Liver (tissue), 9 donors: ENCODE data around the gene MYBPH. TPM values are rescaled to one million over a fixed set of nuclear protein-coding genes. Genes with fewer than 3 reads are reported as not detected.

Experiments used
- DNase-seq: peaks from one replicate; pipeline ENCODE4 v3.0.0-alpha.2; 2017; ENCODE audit warnings: low spot score
- H3K27ac ChIP-seq, 2 donors: one replicate each; pipeline ENCODE4 v1.7.0; 2013; ENCODE audit warnings: inconsistent platforms in 2 of 2, low read length in 2 of 2, control low read depth in 1 of 2, low read depth in 1 of 2, mild to moderate bottlenecking in 1 of 2
- H3K27me3 ChIP-seq, 4 donors: one replicate each; pipeline versions ENCODE4 v1.6.1 to v1.7.0; 2013; ENCODE audit warnings: low read length in 3 of 4, inconsistent platforms in 1 of 4, mild to moderate bottlenecking in 1 of 4, moderate library complexity in 1 of 4; ENCODE audit not compliant: control insufficient read depth in 4 of 4, insufficient read depth in 4 of 4
- H3K36me3 ChIP-seq, 4 donors: one replicate each; pipeline versions ENCODE4 v1.6.1 to v1.7.0; 2013; ENCODE audit warnings: low read length in 3 of 4, mild to moderate bottlenecking in 3 of 4, low read depth in 1 of 4, moderate library complexity in 1 of 4; ENCODE audit not compliant: control insufficient read depth in 4 of 4, insufficient read depth in 3 of 4
- H3K4me1 ChIP-seq, 4 donors: one replicate each; pipeline versions ENCODE4 v1.6.1 to v1.7.0; 2013; ENCODE audit warnings: low read length in 3 of 4, mild to moderate bottlenecking in 3 of 4, moderate library complexity in 1 of 4; ENCODE audit not compliant: control insufficient read depth in 4 of 4, insufficient read depth in 4 of 4
- H3K4me3 ChIP-seq, 3 donors: one replicate each; pipeline versions ENCODE4 v1.6.1 to v1.7.0; 2013; ENCODE audit warnings: low read length in 3 of 3, control low read depth in 1 of 3, low read depth in 1 of 3, mild to moderate bottlenecking in 1 of 3
- H3K9ac ChIP-seq, 2 donors: one replicate each; pipeline ENCODE4 v1.7.0; 2013; ENCODE audit warnings: low read length in 2 of 2, mild to moderate bottlenecking in 2 of 2, moderate library complexity in 2 of 2, control low read depth in 1 of 2, low read depth in 1 of 2
- H3K9me3 ChIP-seq, 4 donors: one replicate each; pipeline versions ENCODE4 v1.6.1 to v1.7.0; 2013; ENCODE audit warnings: low read length in 3 of 4; ENCODE audit not compliant: control insufficient read depth in 4 of 4
- EGR1 ChIP-seq, 2 donors: IDR thresholded peaks; 2 replicates each; pipeline ENCODE4 v1.6.1; 2016 to 2018; ENCODE audit warnings: antibody characterized with exemption in 2 of 2, low read depth in 2 of 2
- FOXA1 ChIP-seq: IDR thresholded peaks from 2 replicates; pipeline ENCODE4 v1.6.1; 2016; ENCODE audit warnings: antibody characterized with exemption
- FOXA2 ChIP-seq: IDR thresholded peaks from 2 replicates; pipeline ENCODE4 v1.6.1; 2016; ENCODE audit warnings: antibody characterized with exemption
- GABPA ChIP-seq, 2 donors: IDR thresholded peaks in 1 of 2; conservative IDR thresholded peaks in 1 of 2; 2 replicates each; pipeline ENCODE4 v1.6.1; 2016; ENCODE audit warnings: antibody characterized with exemption in 2 of 2, mild to moderate bottlenecking in 1 of 2, moderate library complexity in 1 of 2
- HNF4A ChIP-seq, 2 donors: conservative IDR thresholded peaks; 2 replicates each; pipeline ENCODE4 v1.6.1; 2016; ENCODE audit warnings: antibody characterized with exemption in 2 of 2, mild to moderate bottlenecking in 2 of 2
- HNF4G ChIP-seq: IDR thresholded peaks from 2 replicates; pipeline ENCODE4 v1.6.1; 2016; ENCODE audit warnings: antibody characterized with exemption
- JUND ChIP-seq, 2 donors: IDR thresholded peaks; 2 replicates each; pipeline ENCODE4 v1.6.1; 2016; ENCODE audit warnings: antibody characterized with exemption in 2 of 2
- MAX ChIP-seq: IDR thresholded peaks from 2 replicates; pipeline ENCODE4 v1.6.1; 2016; ENCODE audit warnings: antibody characterized with exemption
- NR2F2 ChIP-seq: IDR thresholded peaks from 2 replicates; pipeline ENCODE4 v1.6.1; 2016; ENCODE audit warnings: antibody characterized with exemption
- RAD21 ChIP-seq, 2 donors: IDR thresholded peaks; 2 replicates each; pipeline ENCODE4 v1.6.1; 2016; ENCODE audit warnings: antibody characterized with exemption in 2 of 2, mild to moderate bottlenecking in 2 of 2
- REST ChIP-seq: IDR thresholded peaks from 2 replicates; pipeline ENCODE4 v1.6.1; 2016; ENCODE audit warnings: antibody characterized with exemption, mild to moderate bottlenecking
- RXRA ChIP-seq, 2 donors: IDR thresholded peaks; 2 replicates each; pipeline ENCODE4 v1.6.1; 2017 to 2018; ENCODE audit warnings: antibody characterized with exemption in 2 of 2, mild to moderate bottlenecking in 1 of 2
- SP1 ChIP-seq: IDR thresholded peaks from 2 replicates; pipeline ENCODE4 v1.6.1; 2018; ENCODE audit warnings: antibody characterized with exemption, mild to moderate bottlenecking
- TAF1 ChIP-seq: conservative IDR thresholded peaks from 2 replicates; pipeline ENCODE4 v1.6.1; 2016; ENCODE audit warnings: antibody characterized with exemption, mild to moderate bottlenecking
- YY1 ChIP-seq: IDR thresholded peaks from 2 replicates; pipeline ENCODE4 v1.6.1; 2016; ENCODE audit warnings: antibody characterized with exemption, mild to moderate bottlenecking
- ZBTB33 ChIP-seq: IDR thresholded peaks from 2 replicates; pipeline ENCODE4 v1.6.1; 2016; ENCODE audit warnings: antibody characterized with exemption
- WGBS: extraction: QIAGEN DNeasy Blood & Tissue Kit; methylation state at CpG from one replicate; pipeline ENCODE4 v1.1.7; 2013; 5-methylcytosine and 5-hydroxymethylcytosine counted together
- polyA plus RNA-seq, 2 donors: library from polyadenylated mRNA; stranded (reverse) in 1 of 2; unstranded in 1 of 2; fragments of 200-250 nt in 1 of 2; fragments of >200 nt in 1 of 2; fragmentation: Nextera tagmentation in 1 of 2; extraction: Ambion mirVana in 1 of 2; gene quantifications; one replicate each; pipeline versions ENCODE4 v1.2.1 to v1.2.3, GENCODE V29; 2013 to 2015
- total RNA-seq, 2 donors: library from RNA; depleted of rRNA; stranded (reverse); fragments of >200 nt; gene quantifications; one replicate each; pipeline ENCODE4 v1.2.3, GENCODE V29; 2014
- TF ChIP-seq, protein P1 (sequence below): IDR thresholded peaks from 2 replicates; pipeline ENCODE4 v1.6.1; 2016; ENCODE audit warnings: antibody characterized with exemption
- TF ChIP-seq, protein P2 (sequence below): fragments of 150-350 bp; IDR thresholded peaks from 2 replicates; pipeline ENCODE4 v1.5.1; 2017; ENCODE audit warnings: improper control_type of control experiment, low read depth, low read length; ENCODE audit not compliant: missing input control
- donor health status: healthy.
- donor health status: healthy.
- donor health status: healthy.
- donor health status: healthy.
- donor health status: healthy.

Gene MYBPH
- total and polyA plus RNA-seq, 4 donors, result 0.09 TPM; not detected in 3

DNA sequence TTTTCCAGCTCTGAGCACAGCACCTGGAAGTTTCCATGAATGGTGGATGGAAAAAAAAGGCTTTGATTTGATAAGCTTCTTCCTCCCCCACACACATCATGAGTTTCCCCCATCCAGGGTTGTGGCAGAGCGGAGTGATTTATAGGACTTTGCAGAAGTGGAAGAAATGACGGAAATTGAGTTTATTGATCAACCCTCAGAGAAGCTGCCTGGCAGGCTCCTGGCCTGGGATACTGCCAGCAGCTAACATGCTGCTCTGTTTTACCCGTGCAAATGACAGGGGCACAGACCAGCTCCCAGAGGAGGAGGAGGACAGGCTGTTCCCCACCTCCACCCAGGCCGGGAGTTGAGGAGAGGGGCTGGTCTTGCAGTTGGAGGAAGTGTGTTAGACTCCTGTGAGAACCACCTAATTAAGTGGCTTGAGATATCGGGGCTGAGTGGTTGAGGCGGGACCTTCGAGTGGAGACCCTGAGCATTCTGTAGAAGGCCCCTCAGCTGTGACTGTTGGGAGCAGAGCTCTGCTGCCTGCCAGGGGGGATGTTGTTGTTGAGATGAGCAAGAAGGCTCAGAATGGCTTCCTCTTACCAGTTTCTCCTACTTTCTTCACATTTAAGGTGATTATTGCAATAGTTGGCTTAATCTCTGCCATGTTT is 26.3 kb downstream of the MYBPH start:
- Histone ChIP-seq H3K9me3 (no peaks in the 10 kb centered on the region), H3K27me3 (no peaks in the 10 kb centered on the region), H3K9ac (no peak overlapping the region), H3K4me1 (no peaks in the 10 kb centered on the region), H3K27ac (no peak overlapping the region), H3K4me3 (no peak overlapping the region), H3K36me3 (no peaks in the 10 kb centered on the region)
- WGBS, result 61% methylated on average over 7 of the region's 7 CpGs
- TF ChIP-seq, protein P1, sequence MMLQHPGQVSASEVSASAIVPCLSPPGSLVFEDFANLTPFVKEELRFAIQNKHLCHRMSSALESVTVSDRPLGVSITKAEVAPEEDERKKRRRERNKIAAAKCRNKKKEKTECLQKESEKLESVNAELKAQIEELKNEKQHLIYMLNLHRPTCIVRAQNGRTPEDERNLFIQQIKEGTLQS, result no peak
- TF ChIP-seq HNF4A (conservative IDR thresholded peaks at IDR 0.05) (no peak), RAD21 (IDR thresholded peaks at IDR 0.05) (no peak), JUND (IDR thresholded peaks at IDR 0.05) (no peak), FOXA1 (no peak), YY1 (no peak), MAX (no peak), TAF1 (no peak), GABPA (IDR thresholded peaks at IDR 0.05 in 1 of 2, conservative IDR thresholded peaks at IDR 0.05 in 1 of 2) (no peak)
- no peak for DNase-seq

- Histone ChIP-seq H3K9ac (no peak overlapping the region), H3K27me3 (no peaks in the 10 kb centered on the region), H3K4me1 (no peaks in the 10 kb centered on the region), H3K27ac (no peak overlapping the region), H3K9me3 (no peaks in the 10 kb centered on the region), H3K4me3 (no peak overlapping the region), H3K36me3 (no peaks in the 10 kb centered on the region)
- TF ChIP-seq, protein P2, sequence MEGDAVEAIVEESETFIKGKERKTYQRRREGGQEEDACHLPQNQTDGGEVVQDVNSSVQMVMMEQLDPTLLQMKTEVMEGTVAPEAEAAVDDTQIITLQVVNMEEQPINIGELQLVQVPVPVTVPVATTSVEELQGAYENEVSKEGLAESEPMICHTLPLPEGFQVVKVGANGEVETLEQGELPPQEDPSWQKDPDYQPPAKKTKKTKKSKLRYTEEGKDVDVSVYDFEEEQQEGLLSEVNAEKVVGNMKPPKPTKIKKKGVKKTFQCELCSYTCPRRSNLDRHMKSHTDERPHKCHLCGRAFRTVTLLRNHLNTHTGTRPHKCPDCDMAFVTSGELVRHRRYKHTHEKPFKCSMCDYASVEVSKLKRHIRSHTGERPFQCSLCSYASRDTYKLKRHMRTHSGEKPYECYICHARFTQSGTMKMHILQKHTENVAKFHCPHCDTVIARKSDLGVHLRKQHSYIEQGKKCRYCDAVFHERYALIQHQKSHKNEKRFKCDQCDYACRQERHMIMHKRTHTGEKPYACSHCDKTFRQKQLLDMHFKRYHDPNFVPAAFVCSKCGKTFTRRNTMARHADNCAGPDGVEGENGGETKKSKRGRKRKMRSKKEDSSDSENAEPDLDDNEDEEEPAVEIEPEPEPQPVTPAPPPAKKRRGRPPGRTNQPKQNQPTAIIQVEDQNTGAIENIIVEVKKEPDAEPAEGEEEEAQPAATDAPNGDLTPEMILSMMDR, result no peak
- no peak for TF ChIP-seq REST
- no peak for TF ChIP-seq TAF1
- TF ChIP-seq FOXA1, result no peak
- TF ChIP-seq ZBTB33, result no peak
- TF ChIP-seq NR2F2, result no peak
- no peak for TF ChIP-seq JUND (IDR thresholded peaks at IDR 0.05)
- TF ChIP-seq SP1, result no peak
- no peak for TF ChIP-seq HNF4G
- TF ChIP-seq RXRA (IDR thresholded peaks at IDR 0.05), result no peak
- no peak for TF ChIP-seq MAX
- TF ChIP-seq RAD21 (IDR thresholded peaks at IDR 0.05), result no peak
- no peak for TF ChIP-seq GABPA (IDR thresholded peaks at IDR 0.05 in 1 of 2, conservative IDR thresholded peaks at IDR 0.05 in 1 of 2)
- no peak for TF ChIP-seq YY1
- no peak for TF ChIP-seq EGR1 (IDR thresholded peaks at IDR 0.05; ENCODE audit: low read depth in 2 of 2)
- TF ChIP-seq HNF4A (conservative IDR thresholded peaks at IDR 0.05), result no peak
- TF ChIP-seq, protein P1, result no peak
- TF ChIP-seq FOXA2, result no peak
- 93% methylated on average over 12 of the region's 12 CpGs for WGBS
- no peak for DNase-seq
Measured at GRCh38 chr1:203148579-203148978, 27.0 kb downstream of the MYBPH start.
